Vagina (tissue), 2 donors: ENCODE data around the gene PBX4. TPM values are rescaled to one million over a fixed set of nuclear protein-coding genes. Genes with fewer than 3 reads are reported as not detected.

Experiments used
- DNase-seq, 2 donors: peaks; one replicate each; pipeline ENCODE4 v3.0.0-alpha.2; 2017; ENCODE audit errors: extremely low spot score in 2 of 2
- H3K27ac ChIP-seq: fragments of 200-600 bp; sonication (generic); one replicate; pipeline ENCODE4 v1.5.1; 2019
- H3K27me3 ChIP-seq: fragments of 200-600 bp; sonication (generic); one replicate; pipeline ENCODE4 v1.5.1; 2019
- H3K36me3 ChIP-seq, 2 donors: fragments of 200-600 bp; sonication (generic); one replicate each; pipeline ENCODE4 v1.5.1; 2017 to 2019
- H3K4me1 ChIP-seq: fragments of 200-600 bp; sonication (generic); one replicate; pipeline ENCODE4 v1.5.1; 2019
- H3K4me3 ChIP-seq, 2 donors: fragments of 200-600 bp; sonication (generic); 1 replicate in 1 of 2; 2 replicates in 1 of 2; pipeline ENCODE4 v1.5.1; 2016 to 2019
- H3K9me3 ChIP-seq: fragments of 200-600 bp; sonication (generic); one replicate; pipeline ENCODE4 v1.5.1; 2019
- CTCF ChIP-seq, 3 experiments: fragments of 450-650 bp in 2 of 3; fragments of 200-600 bp in 1 of 3; sonication (generic) in 1 of 3; IDR thresholded peaks; one replicate each; pipeline ENCODE4 v1.5.1; 2017 to 2019; ENCODE audit warnings: antibody characterized with exemption in 3 of 3, mild to moderate bottlenecking in 2 of 3, moderate library complexity in 2 of 3
- POLR2A ChIP-seq, 2 donors: fragments of 450-650 bp; IDR thresholded peaks; one replicate each; pipeline ENCODE4 v1.6.1; 2017; ENCODE audit warnings: antibody characterized with exemption in 2 of 2, mild to moderate bottlenecking in 2 of 2, moderate library complexity in 2 of 2
- POLR2AphosphoS5 ChIP-seq, 2 donors: sonication (generic); formaldehyde crosslinking; IDR thresholded peaks; one replicate each; pipeline ENCODE4 v1.9.0; 2017; ENCODE audit warnings: antibody characterized with exemption in 2 of 2, mild to moderate bottlenecking in 2 of 2, low read depth in 1 of 2; ENCODE audit not compliant: insufficient read depth in 1 of 2
- intact Hi-C: fragments of 100-400 bp; cut with DNase I; formaldehyde crosslinking; loops from one replicate; pipeline ENCODE4 v1.15.1; 2023
- total RNA-seq: library from RNA; depleted of rRNA; stranded (reverse); fragments of >200 nt; gene quantifications from one replicate; pipeline ENCODE4 v1.2.3, GENCODE V29; 2016

Gene PBX4
- total RNA-seq, 1 donor from 2014 or later, result 5.2 TPM

GRCh38 chr19:19647037-19647835, 28.7 kb upstream of the PBX4 start:
- no peak for TF ChIP-seq CTCF (IDR thresholded peaks at IDR 0.05)
- no peak for TF ChIP-seq POLR2AphosphoS5 (IDR thresholded peaks at IDR 0.05; ENCODE audit: insufficient read depth in 1 of 2, low read depth in 1 of 2)
- TF ChIP-seq POLR2A (IDR thresholded peaks at IDR 0.05), result no peak
- Histone ChIP-seq H3K36me3 (peaks cover 0 to 63% of the 10 kb centered on the region in 2 donors), H3K27me3 (no peaks in the 10 kb centered on the region), H3K9me3 (no peaks in the 10 kb centered on the region), H3K4me1 (peaks cover 9% of the 10 kb centered on the region), H3K27ac (no peak overlapping the region), H3K4me3 (no peak overlapping the region)
- no peak for DNase-seq
- intact Hi-C loops, result no loop called here

GRCh38 chr19:19645233-19645870, 26.9 kb upstream of the PBX4 start:
- Histone ChIP-seq H3K27me3 (no peaks in the 10 kb centered on the region), H3K4me3 (no peak overlapping the region), H3K9me3 (no peaks in the 10 kb centered on the region), H3K27ac (no peak overlapping the region), H3K36me3 (peaks cover 0 to 49% of the 10 kb centered on the region in 2 donors), H3K4me1 (peaks cover 9% of the 10 kb centered on the region)
- intact Hi-C loops, result no loop called here
- no peak for DNase-seq
- TF ChIP-seq CTCF (IDR thresholded peaks at IDR 0.05) (no peak), POLR2AphosphoS5 (IDR thresholded peaks at IDR 0.05; ENCODE audit: insufficient read depth in 1 of 2, low read depth in 1 of 2) (no peak), POLR2A (IDR thresholded peaks at IDR 0.05) (no peak)

GRCh38 chr19:19644054-19644388, 25.5 kb upstream of the PBX4 start:
- Histone ChIP-seq H3K36me3 (peaks cover 0 to 37% of the 10 kb centered on the region in 2 donors), H3K9me3 (no peaks in the 10 kb centered on the region), H3K27ac (peak overlapping the region; percentile 75), H3K4me3 (peak overlapping the region; percentile 76 to 80), H3K4me1 (peaks cover 9% of the 10 kb centered on the region), H3K27me3 (no peaks in the 10 kb centered on the region)
- no peak for TF ChIP-seq POLR2AphosphoS5 (IDR thresholded peaks at IDR 0.05; ENCODE audit: insufficient read depth in 1 of 2, low read depth in 1 of 2)
- TF ChIP-seq CTCF (IDR thresholded peaks at IDR 0.05), result peak in 1 of 3 experiments; percentile 21
- intact Hi-C loops, result loop anchor here (5.0 kb wide), 1 partner anchor 112 kb away; no protein-coding TSS in a partner anchor
- DNase-seq, result no peak

- no peak for DNase-seq
- peak within 1 kb of the TSS; percentile 76 to 80 for H3K4me3 ChIP-seq
- H3K27me3 ChIP-seq, result no peaks in the 10 kb centered on the region
- intact Hi-C loops, result loop anchor here (5.0 kb wide), 1 partner anchor 111 kb away; no protein-coding TSS in a partner anchor
- H3K4me1 ChIP-seq, result peaks cover 9% of the 10 kb centered on the region
- H3K27ac ChIP-seq, result peak within 1 kb of the TSS; percentile 75
- H3K9me3 ChIP-seq, result no peaks in the 10 kb centered on the region
- H3K36me3 ChIP-seq, result peaks cover 0 to 35% of the 10 kb centered on the region in 2 donors
- peak in 1 of 2 donors; percentile 20 for TF ChIP-seq POLR2A (IDR thresholded peaks at IDR 0.05)
- TF ChIP-seq CTCF (IDR thresholded peaks at IDR 0.05), result peak; percentile 35 to 87 (median 82)
- peak in 1 of 2 donors; percentile 33 for TF ChIP-seq POLR2AphosphoS5 (IDR thresholded peaks at IDR 0.05; ENCODE audit: insufficient read depth in 1 of 2, low read depth in 1 of 2)
These were observed 24.9 kb upstream of the PBX4 start, which contains the start of gene GMIP for GRCh38 chr19:19643158-19644053. Gene GMIP (minus strand): TSS chr19:19643657. CDS start chr19:19643529, 128 bp downstream.
